ENCODE results near the gene STK25.
A peak's percentile ranks its signal among the peaks of the same experiment; 100 is the strongest.

STK25 gene

DNA sequence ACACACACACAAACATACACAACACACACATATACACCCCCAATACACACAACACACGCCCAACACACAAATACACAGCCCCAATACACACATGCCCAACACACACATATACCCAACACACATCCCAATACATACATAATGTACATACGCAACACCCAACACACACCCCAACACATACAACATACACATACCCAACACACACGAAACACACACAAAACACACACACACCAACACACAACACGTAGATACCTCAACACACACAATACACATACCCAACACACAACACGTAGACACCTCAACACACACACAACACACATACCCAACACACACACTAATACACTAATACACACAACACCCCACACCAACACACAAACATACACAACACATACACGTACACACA, 8.9 kb upstream of the STK25 start:
- DNase-seq (ENCODE audit: low read depth) = no peak
- H3K4me3 ChIP-seq (replicated peaks; ENCODE audit: low read depth, low read length) = no peak overlapping the region
- TF ChIP-seq, protein P1, sequence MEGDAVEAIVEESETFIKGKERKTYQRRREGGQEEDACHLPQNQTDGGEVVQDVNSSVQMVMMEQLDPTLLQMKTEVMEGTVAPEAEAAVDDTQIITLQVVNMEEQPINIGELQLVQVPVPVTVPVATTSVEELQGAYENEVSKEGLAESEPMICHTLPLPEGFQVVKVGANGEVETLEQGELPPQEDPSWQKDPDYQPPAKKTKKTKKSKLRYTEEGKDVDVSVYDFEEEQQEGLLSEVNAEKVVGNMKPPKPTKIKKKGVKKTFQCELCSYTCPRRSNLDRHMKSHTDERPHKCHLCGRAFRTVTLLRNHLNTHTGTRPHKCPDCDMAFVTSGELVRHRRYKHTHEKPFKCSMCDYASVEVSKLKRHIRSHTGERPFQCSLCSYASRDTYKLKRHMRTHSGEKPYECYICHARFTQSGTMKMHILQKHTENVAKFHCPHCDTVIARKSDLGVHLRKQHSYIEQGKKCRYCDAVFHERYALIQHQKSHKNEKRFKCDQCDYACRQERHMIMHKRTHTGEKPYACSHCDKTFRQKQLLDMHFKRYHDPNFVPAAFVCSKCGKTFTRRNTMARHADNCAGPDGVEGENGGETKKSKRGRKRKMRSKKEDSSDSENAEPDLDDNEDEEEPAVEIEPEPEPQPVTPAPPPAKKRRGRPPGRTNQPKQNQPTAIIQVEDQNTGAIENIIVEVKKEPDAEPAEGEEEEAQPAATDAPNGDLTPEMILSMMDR (IDR thresholded peaks at IDR 0.05; ENCODE audit: low read length, missing control alignments) = no peak

DNA sequence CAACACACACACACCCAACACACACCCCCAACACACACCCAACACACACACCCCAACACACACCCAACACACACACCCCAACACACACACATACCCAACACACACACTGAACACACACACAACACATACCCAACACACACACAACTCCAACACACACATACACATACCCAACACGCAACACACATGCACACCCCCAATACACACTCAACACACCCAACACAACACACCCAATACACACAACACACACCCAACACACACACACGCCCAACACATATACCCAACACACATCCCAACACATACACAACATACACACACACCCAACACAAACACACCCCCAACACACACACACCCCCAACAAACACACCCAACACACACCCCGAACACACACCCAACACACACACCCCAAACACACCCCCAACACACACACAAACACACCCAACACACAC, 8.2 kb upstream of the STK25 start:
- H3K4me3 ChIP-seq (replicated peaks; ENCODE audit: low read depth, low read length) = no peak overlapping the region
- TF ChIP-seq, protein P1 (IDR thresholded peaks at IDR 0.05; ENCODE audit: low read length, missing control alignments) = no peak
- no peak for DNase-seq (ENCODE audit: low read depth)

DNA sequence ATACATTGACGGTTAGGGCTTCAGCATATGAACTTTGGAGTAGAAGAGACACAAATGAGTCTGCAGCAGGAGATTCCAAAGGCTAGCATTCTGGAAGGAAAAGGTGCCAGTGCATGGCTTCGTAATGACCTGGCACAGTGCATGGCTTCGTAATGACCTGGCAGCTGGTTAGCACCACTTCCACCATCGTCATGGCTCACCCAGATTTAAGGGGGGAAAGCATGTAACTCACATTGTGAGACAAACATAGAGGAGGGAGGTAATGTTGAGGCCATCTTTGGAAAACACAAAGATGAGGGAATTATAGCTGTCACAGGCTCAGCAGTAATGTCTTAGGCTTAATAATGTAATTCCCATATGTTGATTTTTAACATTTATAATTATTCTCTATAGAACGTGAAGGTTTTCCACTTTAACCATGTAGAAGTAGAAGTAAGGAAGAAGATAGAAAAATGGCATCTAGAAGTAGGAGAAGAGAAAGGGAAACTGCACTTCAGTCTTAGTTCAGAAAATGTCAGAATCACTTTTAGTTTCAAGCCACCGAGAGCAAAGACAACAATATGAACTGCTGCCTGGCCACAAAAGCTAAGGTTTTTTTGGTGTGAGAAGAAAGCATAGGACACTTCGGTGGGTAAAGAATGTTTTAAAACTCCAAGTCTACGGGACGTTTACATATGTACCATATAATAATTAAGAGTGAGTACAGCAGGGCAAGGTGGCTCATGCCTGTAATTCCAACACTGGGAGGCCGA, 6.8 kb upstream of the STK25 start:
- H3K4me3 ChIP-seq (replicated peaks; ENCODE audit: low read depth, low read length) = no peak overlapping the region
- TF ChIP-seq, protein P1 (IDR thresholded peaks at IDR 0.05; ENCODE audit: low read length, missing control alignments) = no peak
- no peak for DNase-seq (ENCODE audit: low read depth)

DNA sequence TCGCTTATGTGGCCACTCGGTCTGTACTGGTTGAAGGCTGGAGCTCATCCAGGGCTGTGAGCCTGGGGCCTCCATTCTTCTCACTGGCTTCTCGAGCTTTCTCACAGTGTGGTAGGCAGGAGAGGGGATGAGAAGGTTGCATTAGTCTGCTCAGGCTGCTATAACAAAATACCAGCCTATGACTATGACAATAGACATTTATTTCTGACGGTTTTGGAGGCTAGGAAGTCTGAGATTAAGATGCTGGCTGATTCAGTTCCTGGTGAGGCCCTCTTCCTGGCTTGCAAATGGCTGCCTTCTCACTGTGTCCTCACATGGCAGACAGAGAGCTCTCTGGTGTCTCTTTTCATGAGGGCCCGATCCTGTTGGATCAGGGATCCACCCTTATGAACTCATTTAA, 6.2 kb upstream of the STK25 start:
- no peak overlapping the region for H3K4me3 ChIP-seq (replicated peaks; ENCODE audit: low read depth, low read length)
- TF ChIP-seq, protein P1 (IDR thresholded peaks at IDR 0.05; ENCODE audit: low read length, missing control alignments) = no peak

DNA sequence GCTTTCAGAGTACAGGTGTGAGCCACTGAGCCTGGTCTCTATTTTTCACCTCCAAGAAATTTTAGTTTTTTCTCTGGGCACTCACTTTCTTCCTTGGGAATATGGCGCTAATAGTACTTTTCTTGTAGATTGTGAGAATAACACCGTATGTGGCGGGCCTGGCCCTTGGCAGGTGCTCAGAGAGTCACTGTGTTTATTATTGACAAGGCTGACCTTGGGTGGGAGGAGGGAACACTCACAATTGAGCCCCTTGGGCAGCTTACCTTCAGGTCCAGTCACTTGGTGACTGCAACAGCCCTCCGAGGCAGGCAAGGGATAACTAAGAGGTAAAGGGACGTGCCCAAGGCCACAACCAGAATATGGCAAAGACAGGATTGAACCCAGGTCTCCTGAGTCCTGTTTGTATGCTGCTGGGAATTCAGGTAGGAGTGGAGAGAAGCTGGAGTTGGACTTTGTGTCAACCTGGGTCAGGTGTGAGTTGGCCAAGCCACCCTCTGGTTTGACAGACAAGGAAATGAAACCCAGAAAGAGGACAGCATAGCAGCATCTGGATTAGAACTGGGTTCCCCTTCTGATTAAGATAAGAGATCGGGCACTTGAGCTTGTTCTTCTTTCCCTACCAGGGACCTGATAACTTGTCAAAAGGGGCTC, 2.8 kb upstream of the STK25 start:
- no peak for DNase-seq (ENCODE audit: low read depth)
- no peak overlapping the region for H3K4me3 ChIP-seq (replicated peaks; ENCODE audit: low read depth, low read length)
- TF ChIP-seq, protein P1 (IDR thresholded peaks at IDR 0.05; ENCODE audit: low read length, missing control alignments) = no peak

More for the DNA sequence above, 6.2 kb upstream of the STK25 start:
- DNase-seq (ENCODE audit: low read depth) = peak; percentile 18

DNA sequence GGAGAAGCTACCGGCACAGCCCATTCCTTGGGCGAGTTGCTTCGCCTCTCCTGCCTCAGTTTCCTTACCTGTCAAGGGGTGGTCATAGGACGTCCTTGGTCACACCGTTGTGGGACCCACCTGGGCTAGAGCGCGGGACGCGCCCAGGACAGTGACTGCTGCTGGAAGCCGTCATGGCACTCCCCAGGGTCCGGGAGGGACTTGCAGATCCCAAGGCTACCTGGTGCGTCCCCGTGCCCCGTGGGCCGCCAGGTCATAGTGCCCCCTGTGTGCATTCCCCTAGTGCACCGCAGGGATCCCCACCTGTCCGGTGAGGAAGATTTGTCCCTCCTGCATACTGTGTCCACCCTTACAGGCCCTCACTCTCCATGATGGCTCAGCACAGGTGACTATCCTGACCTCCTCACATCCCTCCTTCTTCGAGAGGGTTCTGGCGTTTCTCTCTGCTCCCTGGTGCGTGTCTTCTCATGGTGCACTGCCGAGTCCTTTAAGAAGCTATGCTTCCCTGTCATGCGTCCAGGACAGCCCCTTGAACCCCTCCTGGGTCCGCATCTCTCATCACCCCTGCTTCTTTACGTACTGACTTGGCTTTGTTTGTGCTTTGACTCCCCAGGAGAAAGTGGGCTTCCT, 886 bp upstream of the STK25 start:
- peak overlapping the region; percentile 81 for H3K4me3 ChIP-seq (replicated peaks; ENCODE audit: low read depth, low read length)
- TF ChIP-seq, protein P1 (IDR thresholded peaks at IDR 0.05; ENCODE audit: low read length, missing control alignments) = no peak
- no peak for DNase-seq (ENCODE audit: low read depth)

Measured in fibroblast of pulmonary artery (primary cell).